H1 (cell line): ENCODE data around the gene CPTP. TPM values are rescaled to one million over a fixed set of nuclear protein-coding genes. Genes with fewer than 3 reads are reported as not detected.
A peak's percentile ranks its signal among the peaks of the same experiment; 100 is the strongest.

Experiments used
- CTCF ChIA-PET: fragments of 300-600 bp; sonication (Branson Sonifier 250); formaldehyde crosslinking; loops from one replicate; lab custom pipeline; 2021; ENCODE audit not compliant: partially characterized antibody; lab: Charles Lee
- POLR2A ChIA-PET: fragments of 300-600 bp; sonication (Branson Sonifier 250); formaldehyde crosslinking; loops from one replicate; lab custom pipeline; 2021; ENCODE audit warnings: inconsistent platforms; ENCODE audit not compliant: partially characterized antibody; lab: Charles Lee
- DNase-seq, 2 experiments: peaks; one replicate each; pipeline versions ENCODE4 v3.0.0 to v3.0.0-alpha.2; 2010 to 2022; ENCODE audit warnings: low spot score in 2 of 2, low read depth in 1 of 2, mixed read lengths in 1 of 2
- FAIRE-seq: peaks from 2 replicates; lab custom pipeline; 2011; peaks lifted over from hg19 to GRCh38; lab: Jason Lieb, UNC
- H2AFZ ChIP-seq: 2 replicates; pipeline ENCODE4 v1.8.1; 2012; ENCODE audit warnings: low read length, inconsistent platforms
- H2AK5ac ChIP-seq: 2 replicates; pipeline ENCODE4 v1.6.1; 2013; ENCODE audit warnings: low read depth, low read length
- H2BK120ac ChIP-seq: replicated peaks from 2 replicates; pipeline ENCODE3; 2013; ENCODE audit warnings: low read depth, low read length, inconsistent platforms
- H2BK12ac ChIP-seq: 2 replicates; pipeline ENCODE4 v1.6.1; 2013; ENCODE audit warnings: low read depth, low read length
- H2BK15ac ChIP-seq: 2 replicates; pipeline ENCODE4 v1.6.1; 2013; ENCODE audit warnings: low read length
- H2BK20ac ChIP-seq: 2 replicates; pipeline ENCODE4 v1.6.1; 2013; ENCODE audit warnings: low read length
- H2BK5ac ChIP-seq: 2 replicates; pipeline ENCODE4 v1.6.1; 2013; ENCODE audit warnings: low read depth, low read length
- H3K14ac ChIP-seq: 2 replicates; pipeline ENCODE4 v1.6.1; 2013; ENCODE audit warnings: inconsistent platforms; ENCODE audit not compliant: insufficient read length
- H3K18ac ChIP-seq: 2 replicates; pipeline ENCODE4 v1.6.1; 2013; ENCODE audit warnings: low read length; ENCODE audit errors: extremely low read depth
- H3K23ac ChIP-seq: 2 replicates; pipeline ENCODE4 v1.6.1; 2013; ENCODE audit warnings: inconsistent platforms; ENCODE audit not compliant: insufficient read length
- H3K23me2 ChIP-seq: 2 replicates; pipeline ENCODE4 v1.6.1; 2013; ENCODE audit warnings: low read depth, low read length
- H3K27ac ChIP-seq: 2 replicates; pipeline ENCODE4 v1.6.1; 2011; ENCODE audit warnings: low read depth, low read length, inconsistent platforms
- H3K27me3 ChIP-seq, 4 experiments: replicated peaks in 1 of 4; 1 replicate in 1 of 4; 2 replicates in 3 of 4; pipeline versions ENCODE4 v1.6.1 to v1.8.1; 2011 to 2013; ENCODE audit warnings: low read length in 3 of 4, mild to moderate bottlenecking in 3 of 4, inconsistent platforms in 2 of 4, mixed read lengths in 2 of 4, moderate library complexity in 1 of 4; ENCODE audit not compliant: control insufficient read depth in 3 of 4, insufficient read depth in 3 of 4; ENCODE audit errors: extremely low read depth in 1 of 4
- H3K36me3 ChIP-seq, 4 experiments: 2 replicates each; pipeline versions ENCODE4 v1.6.1 to v1.8.1; 2011 to 2013; ENCODE audit warnings: mild to moderate bottlenecking in 4 of 4, low read length in 3 of 4, moderate library complexity in 2 of 4, control low read depth in 1 of 4, inconsistent platforms in 1 of 4; ENCODE audit not compliant: insufficient read depth in 4 of 4, control insufficient read depth in 2 of 4
- H3K4ac ChIP-seq: replicated peaks from 2 replicates; pipeline ENCODE3; 2013; ENCODE audit warnings: low read length, low read depth, mixed read lengths, inconsistent platforms; ENCODE audit not compliant: insufficient read length
- H3K4me1 ChIP-seq, 4 experiments: replicated peaks in 1 of 4; 1 replicate in 1 of 4; 2 replicates in 3 of 4; pipeline versions ENCODE4 v1.6.1 to v1.8.1; 2011 to 2013; ENCODE audit warnings: low read length in 3 of 4, inconsistent platforms in 2 of 4, mixed read lengths in 1 of 4; ENCODE audit not compliant: insufficient read depth in 4 of 4, control insufficient read depth in 3 of 4
- H3K4me2 ChIP-seq, 2 experiments: 2 replicates each; pipeline versions ENCODE4 v1.6.1 to v1.8.1; 2011 to 2013; ENCODE audit warnings: low read depth in 2 of 2, low read length in 2 of 2, control low read depth in 1 of 2, inconsistent platforms in 1 of 2, mild to moderate bottlenecking in 1 of 2; ENCODE audit not compliant: insufficient read depth in 1 of 2
- H3K4me3 ChIP-seq, 4 experiments: fragments of 200-600, 300-600 bp in 1 of 4; sonication (generic), shearing (Covaris generic), sonication (Bioruptor Twin) in 1 of 4; 2 replicates each; pipeline versions ENCODE4 v1.5.1 to v1.8.1; 2011 to 2016; ENCODE audit warnings: low read length in 4 of 4, low read depth in 3 of 4, control low read depth in 2 of 4, inconsistent platforms in 2 of 4, mild to moderate bottlenecking in 2 of 4, mixed read lengths in 1 of 4, moderate library complexity in 1 of 4; ENCODE audit not compliant: insufficient read depth in 2 of 4; ENCODE audit errors: extremely low read depth in 1 of 4
- H3K56ac ChIP-seq: replicated peaks from 2 replicates; pipeline ENCODE3; 2013; ENCODE audit warnings: low read depth, mild to moderate bottlenecking, mixed read lengths, low read length, inconsistent platforms; ENCODE audit not compliant: insufficient read length
- H3K79me1 ChIP-seq: 2 replicates; pipeline ENCODE4 v1.6.1; 2013; ENCODE audit warnings: low read depth, low read length, control low read depth
- H3K79me2 ChIP-seq, 2 experiments: 2 replicates each; pipeline versions ENCODE4 v1.6.1 to v1.8.1; 2012 to 2013; ENCODE audit warnings: low read length in 2 of 2, mild to moderate bottlenecking in 2 of 2, inconsistent platforms in 1 of 2; ENCODE audit not compliant: insufficient read depth in 2 of 2, control insufficient read depth in 1 of 2
- H3K9ac ChIP-seq, 4 experiments: replicated peaks in 1 of 4; 1 replicate in 1 of 4; 2 replicates in 3 of 4; pipeline versions ENCODE4 v1.6.1 to v1.8.1; 2011 to 2013; ENCODE audit warnings: low read depth in 3 of 4, low read length in 3 of 4, control low read depth in 2 of 4, mild to moderate bottlenecking in 2 of 4, moderate library complexity in 2 of 4, inconsistent platforms in 1 of 4; ENCODE audit errors: extremely low read depth in 1 of 4
- H3K9me3 ChIP-seq, 2 experiments: 2 replicates each; pipeline versions ENCODE4 v1.6.1 to v1.8.1; 2012 to 2013; ENCODE audit warnings: mild to moderate bottlenecking in 2 of 2, moderate library complexity in 2 of 2, control low read depth in 1 of 2, inconsistent platforms in 1 of 2, low read depth in 1 of 2, low read length in 1 of 2, mixed read lengths in 1 of 2; ENCODE audit not compliant: insufficient read depth in 2 of 2
- H4K20me1 ChIP-seq, 2 experiments: replicated peaks in 1 of 2; 2 replicates each; pipeline versions ENCODE3 to v1.8.1; 2011 to 2013; ENCODE audit warnings: inconsistent platforms in 2 of 2, low read length in 2 of 2, mild to moderate bottlenecking in 1 of 2; ENCODE audit not compliant: insufficient read depth in 2 of 2, control insufficient read depth in 1 of 2
- H4K5ac ChIP-seq: 2 replicates; pipeline ENCODE4 v1.6.1; 2013; ENCODE audit warnings: low read length, low read depth, mixed read lengths, inconsistent platforms; ENCODE audit not compliant: insufficient read length
- H4K8ac ChIP-seq: 2 replicates; pipeline ENCODE4 v1.8.0; 2013; ENCODE audit warnings: mild to moderate bottlenecking, moderate library complexity, low read length, inconsistent platforms; ENCODE audit not compliant: insufficient read depth; ENCODE audit errors: extremely low read depth
- H4K91ac ChIP-seq: replicated peaks from 2 replicates; pipeline ENCODE3; 2013; ENCODE audit warnings: low read length, mixed read lengths, inconsistent platforms; ENCODE audit not compliant: insufficient read length
- ASH2L ChIP-seq: fragments of 200-600, 300-600 bp; sonication (generic); IDR thresholded peaks from one replicate; pipeline ENCODE4 v1.7.1; 2017; ENCODE audit warnings: low read length
- GABPA ChIP-seq: IDR thresholded peaks from 2 replicates; pipeline ENCODE4 v1.6.1; 2011; ENCODE audit warnings: mild to moderate bottlenecking, low read length, moderate library complexity, borderline replicate concordance; ENCODE audit not compliant: insufficient read depth
- PHF8 ChIP-seq: fragments of 200-600 bp; sonication (generic); conservative IDR thresholded peaks from 2 replicates; pipeline ENCODE4 v1.7.1; 2012; ENCODE audit warnings: low read depth, mild to moderate bottlenecking, inconsistent platforms, low read length, moderate library complexity
- RNF2 ChIP-seq: fragments of 200-900, 300-1000 bp; sonication (generic); IDR thresholded peaks from 2 replicates; pipeline ENCODE4 v1.7.1; 2016; ENCODE audit warnings: borderline replicate concordance, low read depth, mild to moderate bottlenecking, antibody characterized with exemption, low read length; ENCODE audit not compliant: poor library complexity, severe bottlenecking; ENCODE audit errors: missing control alignments
- USF2 ChIP-seq: IDR thresholded peaks from 2 replicates; pipeline ENCODE4 v1.6.1; 2011; ENCODE audit warnings: low read length, improper control_type of control experiment
- WGBS, 2 experiments: shearing (Covaris generic) in 1 of 2; methylation state at CpG; one replicate each; pipeline versions ENCODE4 v1.1.6 to v1.1.7; 2013 to 2015; ENCODE audit warnings: low lambda C conversion rate in 2 of 2, mixed read lengths in 2 of 2, inconsistent platforms in 1 of 2, low coverage in 1 of 2, missing lambda C conversion rate in 1 of 2; ENCODE audit not compliant: insufficient replicate concordance in 2 of 2, insufficient coverage in 1 of 2, insufficient read length in 1 of 2; ENCODE audit errors: extremely low coverage in 1 of 2, missing lambda C conversion rate in 1 of 2; 5-methylcytosine and 5-hydroxymethylcytosine counted together
- polyA plus RNA-seq, 7 experiments: library from polyadenylated mRNA; depleted of rRNA in 3 of 7; stranded (reverse) in 5 of 7; unstranded in 2 of 7; fragments of >200 nt in 5 of 7; fragments of 200-250 nt in 2 of 7; gene quantifications; 1 replicate in 5 of 7; 2 replicates in 1 of 7; 4 replicates in 1 of 7; pipeline versions ENCODE4 v1.2.1 to v1.2.3, GENCODE V29; 2011 to 2013; ENCODE audit warnings: missing spikeins in 2 of 7, mixed read lengths in 2 of 7
- total RNA-seq: library from RNA; stranded (reverse); fragmentation: NEBNext Ultra II Directional; extraction: Animal tissue kit (Norgen Biotek cat#: 25700); gene quantifications from 2 replicates; pipeline ENCODE4 v1.2.1, GENCODE V29; 2021

Gene CPTP
- total and polyA plus RNA-seq, 2 of the 8 experiments (the other 6 are each of a cell fraction or from before 2014, with no cell fraction given): 8.1 to 10.6 TPM

GRCh38 chr1:1358433-1359271 lies 34.0 kb downstream of the CPTP start, which contains the start of gene MXRA8:
TSS of gene MXRA8 (minus strand) at chr1:1358555. CDS start at chr1:1358504, 51 bp downstream.
- no peak within 1 kb of the TSS for H3K27ac ChIP-seq
- CTCF ChIA-PET: interaction anchor here (0.7 to 2.9 kb wide), 5 partner anchors 10 to 44 kb away, joined by 3 to 18 read pairs (median 4); no protein-coding TSS in a partner anchor
- peak within 1 kb of the TSS; percentile 48; the same call in 1 of the 2 replicates for H2BK20ac ChIP-seq
- no peak within 1 kb of the TSS for H2AFZ ChIP-seq
- no peaks in the 10 kb centered on the region for H3K79me1 ChIP-seq
- no peak within 1 kb of the TSS for H3K56ac ChIP-seq
- 67% methylated on average over 23 of the region's 29 CpGs; no CpG with 5 or more reads in 1 of the 2 experiments for WGBS, 2 experiments
- H3K36me3 ChIP-seq: no peaks in the 10 kb centered on the region
- H4K8ac ChIP-seq: peak within 1 kb of the TSS; percentile 72
- POLR2A ChIA-PET: interaction anchor here (0.6 to 4.0 kb wide), 9 partner anchors 12 to 62 kb away, joined by 3 to 19 read pairs (median 4); partner anchors contain the start of genes ANKRD65, AURKAIP1 and MRPL20
- peak within 1 kb of the TSS; percentile 7 for H3K4ac ChIP-seq
- peak within 1 kb of the TSS; percentile 78 for H3K18ac ChIP-seq
- H3K23ac ChIP-seq: no peak within 1 kb of the TSS
- H3K4me2 ChIP-seq: peak within 1 kb of the TSS; percentile 47 to 50; a peak in 3 of 4 replicates
- H3K79me2 ChIP-seq: no peaks in the 10 kb centered on the region
- H2BK12ac ChIP-seq: peak within 1 kb of the TSS; percentile 92
- H4K20me1 ChIP-seq: no peaks in the 10 kb centered on the region
- peaks cover 9 to 17% (median 14%) of the 10 kb centered on the region in 4 experiments for H3K27me3 ChIP-seq
- TF ChIP-seq ASH2L (no peak), USF2 (peak; percentile 30; the same call in 1 of the 2 replicates), GABPA (no peak), PHF8 (no peak), RNF2 (no peak)
- peak within 1 kb of the TSS; percentile 60; the same call in 1 of the 2 replicates for H2BK5ac ChIP-seq
- H2AK5ac ChIP-seq: peak within 1 kb of the TSS; percentile 83; the same call in 1 of the 2 replicates
- H3K4me1 ChIP-seq: peaks cover 2 to 34% (median 23%) of the 10 kb centered on the region in 4 experiments
- H2BK15ac ChIP-seq: peak within 1 kb of the TSS; percentile 88
- peak in 1 of 2 experiments; percentile 66 for DNase-seq
- H3K9ac ChIP-seq: 0 out of 7 replicates have a peak within 1 kb of the TSS, but pooled peaks of 1 of the 4 experiments have one; percentile 8
- FAIRE-seq: no peak
- H4K91ac ChIP-seq: peak within 1 kb of the TSS; percentile 91
- H3K4me3 ChIP-seq: peak within 1 kb of the TSS in 2 of 4 experiments; percentile 16 to 18; a peak in 3 of 8 replicates
- H3K9me3 ChIP-seq: no peaks in the 10 kb centered on the region
- peaks cover 14% of the 10 kb centered on the region for H3K23me2 ChIP-seq
- H4K5ac ChIP-seq: no peak within 1 kb of the TSS
- no peak within 1 kb of the TSS for H2BK120ac ChIP-seq
- H3K14ac ChIP-seq: no peak within 1 kb of the TSS
